HEK293T (cell line): ENCODE results near the gene LMAN1L.

Source experiments
- CTCF ChIA-PET: fragments of 350-600 bp; formaldehyde crosslinking; extraction: SDS; loops from one replicate; lab custom pipeline; 2021; ENCODE audit warnings: antibody characterized with exemption, inconsistent platforms; lab: Yijun Ruan, JAX
- POLR2A ChIA-PET: fragments of 350-600 bp; formaldehyde crosslinking; extraction: SDS; loops from one replicate; lab custom pipeline; 2020; ENCODE audit warnings: antibody characterized with exemption, inconsistent platforms; lab: Yijun Ruan, JAX
- DNase-seq: peaks from one replicate; pipeline ENCODE4 v3.0.0; 2012; ENCODE audit warnings: mixed read lengths; ENCODE audit errors: extremely low spot score
- ARNT ChIP-seq: fragments of 450-650 bp; IDR thresholded peaks from 2 replicates; pipeline ENCODE4 v1.6.1; 2017; ENCODE audit warnings: mild to moderate bottlenecking
- BHLHE40 ChIP-seq: fragments of 450-650 bp; IDR thresholded peaks from 2 replicates; pipeline ENCODE4 v1.6.1; 2016; ENCODE audit warnings: mild to moderate bottlenecking, moderate library complexity, borderline replicate concordance
- CTBP1 ChIP-seq: fragments of 450-650 bp; IDR thresholded peaks from 2 replicates; pipeline ENCODE4 v1.6.1; 2016; ENCODE audit warnings: borderline replicate concordance
- ELF4 ChIP-seq: fragments of 450-650 bp; IDR thresholded peaks from 2 replicates; pipeline ENCODE4 v1.6.1; 2017; ENCODE audit warnings: antibody characterized with exemption
- FOXA1 ChIP-seq: fragments of 450-650 bp; IDR thresholded peaks from 2 replicates; pipeline ENCODE4 v1.6.1; 2016; ENCODE audit warnings: mild to moderate bottlenecking
- FOXK2 ChIP-seq: fragments of 450-650 bp; IDR thresholded peaks from 2 replicates; pipeline ENCODE4 v1.6.1; 2016; ENCODE audit warnings: mild to moderate bottlenecking
- FOXM1 ChIP-seq: fragments of 450-650 bp; IDR thresholded peaks from 2 replicates; pipeline ENCODE4 v1.6.1; 2017; ENCODE audit warnings: mild to moderate bottlenecking, borderline replicate concordance
- HDGF ChIP-seq: fragments of 450-650 bp; IDR thresholded peaks from 2 replicates; pipeline ENCODE4 v1.6.1; 2017; ENCODE audit warnings: antibody characterized with exemption, borderline replicate concordance
- L3MBTL2 ChIP-seq: fragments of 450-650 bp; conservative IDR thresholded peaks from 2 replicates; pipeline ENCODE4 v1.6.1; 2016; ENCODE audit warnings: mild to moderate bottlenecking
- LEF1 ChIP-seq: fragments of 450-650 bp; IDR thresholded peaks from 2 replicates; pipeline ENCODE4 v1.6.1; 2017; ENCODE audit warnings: mild to moderate bottlenecking, borderline replicate concordance
- NFRKB ChIP-seq: fragments of 450-650 bp; IDR thresholded peaks from 2 replicates; pipeline ENCODE4 v1.6.1; 2016; ENCODE audit warnings: mild to moderate bottlenecking, moderate library complexity
- SP1 ChIP-seq: fragments of 450-650 bp; IDR thresholded peaks from 2 replicates; pipeline ENCODE4 v1.6.1; 2017
- SUZ12 ChIP-seq: fragments of 450-650 bp; IDR thresholded peaks from 2 replicates; pipeline ENCODE4 v1.6.1; 2016; ENCODE audit warnings: mild to moderate bottlenecking
- TARDBP ChIP-seq: fragments of 450-650 bp; IDR thresholded peaks from 2 replicates; pipeline ENCODE4 v1.6.1; 2016
- ZNF384 ChIP-seq: fragments of 450-650 bp; IDR thresholded peaks from 2 replicates; pipeline ENCODE4 v1.6.1; 2016
- TF ChIP-seq, protein P1 (sequence below): fragments of 450-650 bp; IDR thresholded peaks from 2 replicates; pipeline ENCODE4 v1.6.1; 2016

LMAN1L gene

GRCh38 chr15:74776821-74777768 is 35.5 kb upstream of the LMAN1L start:
- POLR2A ChIA-PET: interaction anchor here (0.8 to 1.7 kb wide), 9 partner anchors 8 to 591 kb away, joined by 3 to 7 read pairs (median 3); partner anchors contain the start of genes MAN2C1, MPI and RPP25

GRCh38 chr15:74777769-74778598 is 34.7 kb upstream of the LMAN1L start:
- ChIA-PET CTCF (interaction anchor here (0.6 to 1.9 kb wide), 10 partner anchors 9 to 1314 kb away, joined by 3 to 16 read pairs (median 5); no protein-coding TSS in a partner anchor), POLR2A (interaction anchor here (0.6 to 1.7 kb wide), 9 partner anchors 9 to 590 kb away, joined by 3 to 7 read pairs (median 3); partner anchors contain the start of genes MAN2C1, MPI and RPP25)
- no peak for DNase-seq

More at GRCh38 chr15:74776821-74777768, 35.5 kb upstream of the LMAN1L start:
- CTCF ChIA-PET: interaction anchor here (0.6 to 1.9 kb wide), 9 partner anchors 8 to 1313 kb away, joined by 3 to 16 read pairs (median 5); no protein-coding TSS in a partner anchor
- DNase-seq: no peak
- no peak for TF ChIP-seq NFRKB
- no peak for TF ChIP-seq ZNF384
- no peak for TF ChIP-seq TARDBP
- TF ChIP-seq ARNT: no peak
- no peak for TF ChIP-seq CTBP1
- TF ChIP-seq, protein P1, sequence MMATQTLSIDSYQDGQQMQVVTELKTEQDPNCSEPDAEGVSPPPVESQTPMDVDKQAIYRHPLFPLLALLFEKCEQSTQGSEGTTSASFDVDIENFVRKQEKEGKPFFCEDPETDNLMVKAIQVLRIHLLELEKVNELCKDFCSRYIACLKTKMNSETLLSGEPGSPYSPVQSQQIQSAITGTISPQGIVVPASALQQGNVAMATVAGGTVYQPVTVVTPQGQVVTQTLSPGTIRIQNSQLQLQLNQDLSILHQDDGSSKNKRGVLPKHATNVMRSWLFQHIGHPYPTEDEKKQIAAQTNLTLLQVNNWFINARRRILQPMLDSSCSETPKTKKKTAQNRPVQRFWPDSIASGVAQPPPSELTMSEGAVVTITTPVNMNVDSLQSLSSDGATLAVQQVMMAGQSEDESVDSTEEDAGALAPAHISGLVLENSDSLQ: no peak
- TF ChIP-seq HDGF: no peak
- TF ChIP-seq SP1: no peak
- TF ChIP-seq BHLHE40: no peak
- TF ChIP-seq LEF1: no peak
- TF ChIP-seq FOXK2: no peak
- TF ChIP-seq FOXM1: no peak
- no peak for TF ChIP-seq ELF4
- TF ChIP-seq SUZ12: no peak
- TF ChIP-seq L3MBTL2: no peak
- TF ChIP-seq FOXA1: no peak

GRCh38 chr15:74778599-74778970 is 34.0 kb upstream of the LMAN1L start:
- DNase-seq: no peak
- CTCF ChIA-PET: interaction anchor here (0.6 to 6.5 kb wide), 6 partner anchors 9 to 103 kb away, joined by 5 to 75 read pairs (median 10); no protein-coding TSS in a partner anchor
- TF ChIP-seq LEF1 (no peak), L3MBTL2 (no peak), CTBP1 (no peak), FOXA1 (no peak), ZNF384 (no peak), SUZ12 (no peak), FOXK2 (no peak), BHLHE40 (no peak), HDGF (no peak), SP1 (no peak), ARNT (no peak), ELF4 (no peak)
- POLR2A ChIA-PET: interaction anchor here (0.9 to 1.7 kb wide), 6 partner anchors 7 to 111 kb away, joined by 3 to 7 read pairs (median 3); partner anchors contain the start of gene MPI

More at GRCh38 chr15:74777769-74778598, 34.7 kb upstream of the LMAN1L start:
- TF ChIP-seq ARNT: no peak
- peak; percentile 83 for TF ChIP-seq ZNF384
- TF ChIP-seq LEF1: no peak

GRCh38 chr15:74779162-74779648 is 33.4 kb upstream of the LMAN1L start:
- CTCF ChIA-PET: interaction anchor here (0.8 to 6.5 kb wide), 3 partner anchors 9 to 122 kb away, joined by 5 to 75 read pairs (median 6); no protein-coding TSS in a partner anchor
- TF ChIP-seq ARNT (no peak), NFRKB (no peak), SUZ12 (no peak), CTBP1 (no peak)
- POLR2A ChIA-PET: interaction anchor here (0.9 to 1.5 kb wide), 4 partner anchors 8 to 177 kb away, joined by 3 to 5 read pairs (median 3); partner anchors contain the start of genes MPI and RPP25
- DNase-seq: no peak

- CTCF ChIA-PET: interaction anchor here (0.7 to 6.5 kb wide), 9 partner anchors 11 to 173 kb away, joined by 3 to 75 read pairs (median 3); partner anchors contain the start of gene LMAN1L
- POLR2A ChIA-PET: interaction anchor here (1.0 to 1.6 kb wide), 4 partner anchors 10 to 176 kb away, joined by 3 to 7 read pairs (median 4); partner anchors contain the start of gene RPP25
- no peak for DNase-seq
- no peak for TF ChIP-seq BHLHE40
- TF ChIP-seq TARDBP: no peak
- TF ChIP-seq NFRKB: no peak
- TF ChIP-seq SUZ12: no peak
- no peak for TF ChIP-seq ELF4
- TF ChIP-seq, protein P1: no peak
- TF ChIP-seq HDGF: no peak
- TF ChIP-seq FOXK2: no peak
- no peak for TF ChIP-seq FOXA1
- no peak for TF ChIP-seq L3MBTL2
- TF ChIP-seq LEF1: no peak
- TF ChIP-seq SP1: no peak
- no peak for TF ChIP-seq CTBP1
Measured at GRCh38 chr15:74780523-74781430, 31.9 kb upstream of the LMAN1L start.
